OCI-LY1 (cell line): Measurements from ENCODE around the gene CMAS.

ENCODE experiments used
- H2AFZ ChIP-seq: fragments of 200-600 bp; sonication (generic), shearing (Covaris generic); 2 replicates; pipeline ENCODE4 v1.6.0; 2014; ENCODE audit warnings: antibody characterized with exemption, mild to moderate bottlenecking, low read length
- H3F3A ChIP-seq: fragments of 200-600 bp; sonication (generic), shearing (Covaris generic); 2 replicates; pipeline ENCODE4 v1.6.0; 2014; ENCODE audit warnings: mild to moderate bottlenecking, antibody characterized with exemption, low read length, moderate library complexity; ENCODE audit not compliant: insufficient read depth
- H3K27ac ChIP-seq: fragments of 200-600 bp; sonication (generic); 2 replicates; pipeline ENCODE4 v1.5.1; 2014; ENCODE audit warnings: low read length, mixed run types, mild to moderate bottlenecking, low read depth; ENCODE audit not compliant: poor library complexity, severe bottlenecking
- H3K27me3 ChIP-seq: fragments of 200-600 bp; sonication (generic); 2 replicates; pipeline ENCODE4 v1.6.0; 2014; ENCODE audit warnings: antibody characterized with exemption, mild to moderate bottlenecking, low read length, moderate library complexity; ENCODE audit not compliant: insufficient read depth
- H3K36me3 ChIP-seq: fragments of 200-600 bp; sonication (generic); 2 replicates; pipeline ENCODE4 v1.6.1; 2014; ENCODE audit warnings: mild to moderate bottlenecking, antibody characterized with exemption, low read length, moderate library complexity, mixed read lengths; ENCODE audit not compliant: insufficient read depth
- H3K4me1 ChIP-seq: fragments of 200-600 bp; sonication (generic); 2 replicates; pipeline ENCODE4 v1.5.1; 2014; ENCODE audit warnings: mild to moderate bottlenecking, low read length, moderate library complexity; ENCODE audit not compliant: insufficient read depth, severe bottlenecking
- H3K4me2 ChIP-seq: fragments of 200-600 bp; sonication (generic), shearing (Covaris generic); 2 replicates; pipeline ENCODE4 v1.6.1; 2014; ENCODE audit warnings: low read length
- H3K4me3 ChIP-seq: fragments of 200-600 bp; sonication (generic); 2 replicates; pipeline ENCODE4 v1.5.1; 2014; ENCODE audit warnings: low read length, low read depth, mild to moderate bottlenecking, mixed read lengths; ENCODE audit not compliant: poor library complexity, severe bottlenecking
- H3K79me2 ChIP-seq: fragments of 200-600 bp; shearing (Covaris generic); 2 replicates; pipeline ENCODE4 v1.6.1; 2016; ENCODE audit warnings: mixed run types, low read length, mixed read lengths; ENCODE audit not compliant: insufficient read depth
- H3K9ac ChIP-seq: fragments of 200-600 bp; sonication (generic), shearing (Covaris generic); 2 replicates; pipeline ENCODE4 v1.6.1; 2014; ENCODE audit warnings: mild to moderate bottlenecking, low read length, mixed read lengths
- H3K9me2 ChIP-seq: fragments of 200-600 bp; sonication (generic), shearing (Covaris generic); 2 replicates; pipeline ENCODE4 v1.6.1; 2014; ENCODE audit warnings: low read depth, mild to moderate bottlenecking, low read length, mixed read lengths
- H3K9me3 ChIP-seq: fragments of 200-600 bp; shearing (Covaris generic); 2 replicates; pipeline ENCODE4 v1.6.1; 2014; ENCODE audit warnings: low read length, mixed read lengths
- H4K20me1 ChIP-seq: fragments of 200-600 bp; sonication (generic), shearing (Covaris generic); 2 replicates; pipeline ENCODE4 v1.6.0; 2016; ENCODE audit warnings: mild to moderate bottlenecking, low read length; ENCODE audit not compliant: insufficient read depth
- CTCF ChIP-seq: fragments of 200-600 bp; sonication (generic), shearing (Covaris generic); IDR thresholded peaks from 2 replicates; pipeline ENCODE4 v1.5.1; 2017; ENCODE audit warnings: mild to moderate bottlenecking, antibody characterized with exemption, low read length, moderate library complexity, mixed read lengths
- EZH2 ChIP-seq: fragments of 200-600 bp; sonication (generic), shearing (Covaris generic); IDR thresholded peaks from 2 replicates; pipeline ENCODE4 v1.8.0; 2017; ENCODE audit warnings: borderline replicate concordance, mixed run types, mild to moderate bottlenecking, antibody characterized with exemption, low read length, moderate library complexity, mixed read lengths

CMAS gene

GRCh38 chr12:22039361-22039760, 6.7 kb upstream of the CMAS start:
- Histone ChIP-seq H3K9ac (no peak overlapping the region), H3K9me3 (no peaks in the 10 kb centered on the region), H3K36me3 (no peaks in the 10 kb centered on the region), H3K9me2 (no peaks in the 10 kb centered on the region), H3K4me1 (peaks cover 5% of the 10 kb centered on the region), H3K4me3 (no peak overlapping the region), H3K27ac (no peak overlapping the region), H3F3A (no peaks in the 10 kb centered on the region), H2AFZ (no peak overlapping the region), H3K79me2 (no peaks in the 10 kb centered on the region), H4K20me1 (no peaks in the 10 kb centered on the region), H3K4me2 (no peak overlapping the region), H3K27me3 (no peaks in the 10 kb centered on the region)
- no peak for TF ChIP-seq CTCF
- no peak for TF ChIP-seq EZH2

GRCh38 chr12:22042976-22043669, 2.9 kb upstream of the CMAS start:
- TF ChIP-seq EZH2 (no peak), CTCF (no peak)
- H3K9ac ChIP-seq: no peak overlapping the region
- H3K9me2 ChIP-seq: no peaks in the 10 kb centered on the region
- no peaks in the 10 kb centered on the region for H3K27me3 ChIP-seq
- no peaks in the 10 kb centered on the region for H3F3A ChIP-seq
- no peaks in the 10 kb centered on the region for H3K36me3 ChIP-seq
- H3K9me3 ChIP-seq: no peaks in the 10 kb centered on the region
- H3K4me1 ChIP-seq: peaks cover 14% of the 10 kb centered on the region
- no peak overlapping the region for H2AFZ ChIP-seq
- H3K79me2 ChIP-seq: peaks cover 8% of the 10 kb centered on the region; the same call in 1 of the 2 replicates
- H4K20me1 ChIP-seq: no peaks in the 10 kb centered on the region
- no peak overlapping the region for H3K4me3 ChIP-seq
- H3K4me2 ChIP-seq: no peak overlapping the region
- no peak overlapping the region for H3K27ac ChIP-seq

GRCh38 chr12:22043943-22044342, 2.1 kb upstream of the CMAS start:
- Histone ChIP-seq H4K20me1 (no peaks in the 10 kb centered on the region), H3K27ac (no peak overlapping the region), H3K4me3 (no peak overlapping the region), H3K9me2 (no peaks in the 10 kb centered on the region), H3K4me2 (no peak overlapping the region), H3F3A (no peaks in the 10 kb centered on the region), H3K36me3 (peaks cover 3% of the 10 kb centered on the region; the same call in 1 of the 2 replicates), H3K9me3 (no peaks in the 10 kb centered on the region), H3K79me2 (peaks cover 8% of the 10 kb centered on the region; the same call in 1 of the 2 replicates), H3K9ac (no peak overlapping the region), H3K27me3 (no peaks in the 10 kb centered on the region), H2AFZ (no peak overlapping the region), H3K4me1 (peaks cover 14% of the 10 kb centered on the region)
- TF ChIP-seq CTCF (no peak), EZH2 (no peak)
